Measurements from ENCODE around the gene ADGRG4.

DNA sequence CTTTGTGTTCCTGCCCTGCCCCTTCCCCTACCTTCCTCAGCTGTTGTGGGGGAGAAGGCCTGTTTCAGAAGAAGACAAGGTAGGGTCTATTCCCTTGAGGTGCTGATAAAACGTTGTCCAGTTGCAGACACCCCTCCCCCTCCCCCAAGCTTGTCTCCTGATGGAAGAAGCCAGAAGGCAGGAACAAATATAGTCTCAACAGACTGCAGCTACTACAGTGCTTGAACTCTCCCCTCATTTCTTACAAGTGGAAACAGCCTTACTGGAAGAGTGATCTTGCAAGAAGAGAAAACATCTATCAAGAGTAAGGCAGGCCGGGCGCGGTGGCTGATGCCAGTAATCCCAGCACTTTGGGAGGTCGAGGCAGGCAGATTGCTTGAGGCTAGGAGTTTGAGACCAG is 38.5 kb upstream of the ADGRG4 start:
- TF ChIP-seq, protein P1, sequence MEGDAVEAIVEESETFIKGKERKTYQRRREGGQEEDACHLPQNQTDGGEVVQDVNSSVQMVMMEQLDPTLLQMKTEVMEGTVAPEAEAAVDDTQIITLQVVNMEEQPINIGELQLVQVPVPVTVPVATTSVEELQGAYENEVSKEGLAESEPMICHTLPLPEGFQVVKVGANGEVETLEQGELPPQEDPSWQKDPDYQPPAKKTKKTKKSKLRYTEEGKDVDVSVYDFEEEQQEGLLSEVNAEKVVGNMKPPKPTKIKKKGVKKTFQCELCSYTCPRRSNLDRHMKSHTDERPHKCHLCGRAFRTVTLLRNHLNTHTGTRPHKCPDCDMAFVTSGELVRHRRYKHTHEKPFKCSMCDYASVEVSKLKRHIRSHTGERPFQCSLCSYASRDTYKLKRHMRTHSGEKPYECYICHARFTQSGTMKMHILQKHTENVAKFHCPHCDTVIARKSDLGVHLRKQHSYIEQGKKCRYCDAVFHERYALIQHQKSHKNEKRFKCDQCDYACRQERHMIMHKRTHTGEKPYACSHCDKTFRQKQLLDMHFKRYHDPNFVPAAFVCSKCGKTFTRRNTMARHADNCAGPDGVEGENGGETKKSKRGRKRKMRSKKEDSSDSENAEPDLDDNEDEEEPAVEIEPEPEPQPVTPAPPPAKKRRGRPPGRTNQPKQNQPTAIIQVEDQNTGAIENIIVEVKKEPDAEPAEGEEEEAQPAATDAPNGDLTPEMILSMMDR (conservative IDR thresholded peaks at IDR 0.05 in 1 of 2, IDR thresholded peaks at IDR 0.05 in 1 of 2; ENCODE audit: low read depth in 1 of 2, low read length in 2 of 2): no peak
- TF ChIP-seq EZH2 (IDR thresholded peaks at IDR 0.05; ENCODE audit: low read length, missing control alignments): no peak

All from fibroblast of lung (primary cell).